Measurements from ENCODE around the gene DPH1. TPM values are rescaled to one million over a fixed set of nuclear protein-coding genes. Genes with fewer than 3 reads are reported as not detected.

The DPH1 gene
- total RNA-seq, 8 experiments from 2014 or later = 15.3 to 113 (median 29.0) TPM

GRCh38 chr17:2048805-2049204 lies 18.9 kb downstream of the DPH1 start:
- WGBS, 10 experiments = 0 to 20% methylated on average over 1 to 2 of the region's 9 CpGs; no CpG with 5 or more reads in 8 of the 10 experiments
- Histone ChIP-seq H3K27ac (no peak overlapping the region), H3K4me3 (peak overlapping the region; percentile 46 to 88 (median 51)), H3K4me1 (replicated peaks in 1 of 2) (peaks cover 7 to 8% of the 10 kb centered on the region in 2 donors)
- in situ Hi-C loops (cut with MboI; ENCODE audit: low pct_unique_long_range_greater_than_20kb in 2 of 9, low sequenced_read_pairs in 9 of 9, unreplicated experiment in 9 of 9) = loop anchor here in 6 of 9 experiments (25.0 kb wide), 2 partner anchors 137 to 337 kb away; partner anchors contain the start of genes TLCD2 (in 4 of the 6) and WDR81 (in 4 of the 6)
- no peak for ATAC-seq (replicated peaks in 6 of 8)

GRCh38 chr17:2049333-2050299 lies 19.7 kb downstream of the DPH1 start:
- Histone ChIP-seq H3K4me3 (peak overlapping the region; percentile 46 to 88 (median 51)), H3K4me1 (replicated peaks in 1 of 2) (peaks cover 7 to 10% of the 10 kb centered on the region in 2 donors), H3K27ac (peak overlapping the region; percentile 76 to 85)
- in situ Hi-C loops (cut with MboI; ENCODE audit: low pct_unique_long_range_greater_than_20kb in 2 of 9, low sequenced_read_pairs in 9 of 9, unreplicated experiment in 9 of 9) = loop anchor here in 8 of 9 experiments (10.0 to 25.0 kb wide), 4 partner anchors 137 to 337 kb away; partner anchors contain the start of genes TLCD2 (in 4 of the 8) and WDR81 (in 4 of the 8)
- ATAC-seq (replicated peaks in 6 of 8) = peak; percentile 44 to 71 (median 64)
- WGBS, 10 experiments = 0 to 20% (median 6%) methylated on average over 1 to 7 of the region's 104 CpGs; no CpG with 5 or more reads in 6 of the 10 experiments

DNA sequence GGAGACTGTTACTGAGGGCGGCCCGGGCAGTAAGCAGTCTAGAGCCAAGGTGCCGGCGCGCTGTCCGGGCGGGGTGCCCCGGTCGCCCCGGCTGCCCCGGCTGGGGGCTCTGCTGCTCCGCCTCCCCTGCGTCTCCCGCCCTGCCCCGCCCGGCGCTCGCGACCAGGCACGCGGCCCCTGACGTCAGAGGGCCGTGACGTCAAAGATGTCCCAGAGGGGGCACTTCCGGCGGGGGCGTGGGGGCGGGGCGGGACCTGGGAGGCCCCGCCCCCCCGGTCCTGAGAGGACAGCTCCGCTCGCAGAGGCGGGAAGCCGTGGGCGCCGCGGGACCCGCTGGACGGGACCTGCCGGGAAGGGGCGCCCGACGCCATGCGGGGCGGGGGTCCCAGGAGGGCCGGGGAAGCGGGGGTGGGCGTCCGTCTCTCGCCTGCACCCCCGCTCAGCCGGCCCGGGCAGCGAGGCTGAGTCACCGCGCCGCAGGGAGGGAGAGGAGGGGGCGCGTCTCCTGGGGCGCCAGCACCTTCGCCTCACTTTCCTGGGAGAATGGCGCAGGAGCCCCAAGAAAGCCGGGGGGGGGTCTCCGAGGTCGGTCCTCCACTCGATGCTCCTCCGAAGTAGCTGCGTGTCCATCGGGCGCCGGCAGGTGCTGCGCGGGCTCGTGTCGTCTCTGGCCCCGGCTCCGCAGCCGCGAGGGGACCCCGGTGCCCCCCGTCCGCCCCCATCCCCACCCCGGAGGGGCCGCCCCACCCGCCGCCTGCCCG lies 20.5 kb downstream of the DPH1 start:
- in situ Hi-C loops (cut with MboI; ENCODE audit: low pct_unique_long_range_greater_than_20kb in 2 of 9, low sequenced_read_pairs in 9 of 9, unreplicated experiment in 9 of 9) = loop anchor here in 5 of 9 experiments (10.0 to 25.0 kb wide), 2 partner anchors 187 to 194 kb away; no protein-coding TSS in a partner anchor
- WGBS, 10 experiments = no CpG with 5 or more reads among the region's 88 CpGs
- H3K27ac ChIP-seq = peak overlapping the region; percentile 76 to 85
- H3K4me1 ChIP-seq (replicated peaks in 1 of 2) = peaks cover 7 to 13% of the 10 kb centered on the region in 2 donors
- peak overlapping the region; percentile 46 to 88 (median 51) for H3K4me3 ChIP-seq
- ATAC-seq (replicated peaks in 6 of 8) = peak; percentile 4 to 58 (median 36)

DNA sequence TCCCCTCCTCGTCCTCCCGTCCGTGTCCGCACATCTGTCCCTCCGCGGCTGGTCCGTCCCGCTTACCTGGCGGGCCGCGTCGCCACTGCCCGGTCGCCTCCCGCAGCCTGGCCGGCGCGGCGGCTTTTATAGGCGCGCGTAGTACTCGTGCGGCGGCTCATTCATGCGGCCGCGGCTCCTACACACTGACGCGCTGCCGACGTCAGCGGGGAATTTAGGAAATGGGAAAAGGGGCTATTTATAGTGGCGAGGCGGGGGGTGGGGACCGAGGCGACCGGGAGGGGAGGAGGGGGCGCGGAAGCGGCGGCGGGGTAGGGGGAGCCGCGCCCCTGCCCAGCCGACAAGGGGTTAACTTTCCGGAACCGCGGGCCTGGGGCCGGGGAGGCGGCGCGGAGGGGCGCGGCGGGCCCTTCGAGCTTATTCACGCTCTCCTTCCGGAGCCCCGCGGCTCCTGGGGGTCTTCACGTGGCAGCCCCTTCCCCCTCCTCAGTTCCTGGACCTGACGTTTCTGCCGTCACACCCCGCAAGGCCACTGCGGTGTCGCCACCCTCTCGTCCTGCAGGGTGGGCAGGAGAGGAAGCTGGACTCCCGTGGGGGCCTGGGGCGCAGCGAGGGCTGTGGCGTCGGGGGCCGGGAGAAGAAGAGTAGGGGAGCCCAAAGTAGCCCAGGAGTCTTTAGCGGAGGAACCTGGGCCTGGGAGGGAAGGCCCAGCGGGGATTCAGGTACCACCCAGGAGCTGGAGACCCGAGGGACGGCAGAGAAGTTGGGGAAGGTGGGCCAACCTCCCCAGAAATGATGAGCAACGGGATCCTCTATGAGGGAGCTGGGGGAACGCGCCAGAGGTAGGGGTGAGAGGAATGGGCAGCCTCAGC lies 21.3 kb downstream of the DPH1 start:
- in situ Hi-C loops (cut with MboI; ENCODE audit: low pct_unique_long_range_greater_than_20kb in 2 of 9, low sequenced_read_pairs in 9 of 9, unreplicated experiment in 9 of 9) = loop anchor here in 5 of 9 experiments (10.0 to 25.0 kb wide), 2 partner anchors 186 to 194 kb away; no protein-coding TSS in a partner anchor
- peaks cover 7 to 15% of the 10 kb centered on the region in 2 donors for H3K4me1 ChIP-seq (replicated peaks in 1 of 2)
- peak overlapping the region; percentile 46 to 88 (median 51) for H3K4me3 ChIP-seq
- WGBS, 10 experiments = 0 to 36% (median 7%) methylated on average over 1 to 9 of the region's 81 CpGs; no CpG with 5 or more reads in 7 of the 10 experiments
- no peak overlapping the region for H3K27ac ChIP-seq
- no peak for ATAC-seq (replicated peaks in 6 of 8)

DNA sequence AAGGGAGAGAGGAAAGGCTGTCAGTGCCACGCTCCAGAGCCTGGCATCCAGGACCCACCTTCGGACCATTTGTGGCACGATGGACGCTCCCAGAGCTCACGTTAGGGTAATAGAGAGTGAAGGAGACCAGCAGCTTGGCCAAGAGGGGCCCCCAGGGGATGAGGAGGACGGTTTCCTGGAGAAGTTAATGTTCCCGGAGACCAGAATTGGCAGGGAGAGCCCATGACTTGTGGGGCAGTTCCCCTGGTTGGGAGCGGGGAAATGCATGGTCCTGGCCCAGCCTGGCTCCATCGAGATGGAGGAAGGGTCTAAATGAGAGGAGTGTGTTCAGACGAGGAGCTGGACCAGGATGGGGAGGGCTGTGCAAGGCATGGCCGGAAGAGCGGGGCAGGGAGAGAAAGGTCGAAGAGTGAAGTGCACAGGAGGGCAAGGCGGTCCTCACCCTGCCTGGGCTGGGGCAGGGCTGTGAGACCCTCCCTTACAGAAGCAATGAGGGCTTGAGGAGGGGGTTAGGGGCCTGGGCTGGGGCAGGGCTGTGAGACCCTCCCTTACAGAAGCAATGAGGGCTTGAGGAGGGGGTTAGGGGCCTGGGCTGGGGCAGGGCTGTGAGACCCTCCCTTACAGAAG lies 22.1 kb downstream of the DPH1 start:
- WGBS, 10 experiments = 35 to 100% (median 54%) methylated on average over 1 to 6 of the region's 14 CpGs; no CpG with 5 or more reads in 4 of the 10 experiments
- H3K4me1 ChIP-seq (replicated peaks in 1 of 2) = peaks cover 7 to 15% of the 10 kb centered on the region in 2 donors
- H3K27ac ChIP-seq = no peak overlapping the region
- in situ Hi-C loops (cut with MboI; ENCODE audit: low pct_unique_long_range_greater_than_20kb in 2 of 9, low sequenced_read_pairs in 9 of 9, unreplicated experiment in 9 of 9) = loop anchor here in 5 of 9 experiments (10.0 to 25.0 kb wide), 2 partner anchors 185 to 193 kb away; no protein-coding TSS in a partner anchor
- ATAC-seq (replicated peaks in 6 of 8) = no peak
- no peak overlapping the region for H3K4me3 ChIP-seq

DNA sequence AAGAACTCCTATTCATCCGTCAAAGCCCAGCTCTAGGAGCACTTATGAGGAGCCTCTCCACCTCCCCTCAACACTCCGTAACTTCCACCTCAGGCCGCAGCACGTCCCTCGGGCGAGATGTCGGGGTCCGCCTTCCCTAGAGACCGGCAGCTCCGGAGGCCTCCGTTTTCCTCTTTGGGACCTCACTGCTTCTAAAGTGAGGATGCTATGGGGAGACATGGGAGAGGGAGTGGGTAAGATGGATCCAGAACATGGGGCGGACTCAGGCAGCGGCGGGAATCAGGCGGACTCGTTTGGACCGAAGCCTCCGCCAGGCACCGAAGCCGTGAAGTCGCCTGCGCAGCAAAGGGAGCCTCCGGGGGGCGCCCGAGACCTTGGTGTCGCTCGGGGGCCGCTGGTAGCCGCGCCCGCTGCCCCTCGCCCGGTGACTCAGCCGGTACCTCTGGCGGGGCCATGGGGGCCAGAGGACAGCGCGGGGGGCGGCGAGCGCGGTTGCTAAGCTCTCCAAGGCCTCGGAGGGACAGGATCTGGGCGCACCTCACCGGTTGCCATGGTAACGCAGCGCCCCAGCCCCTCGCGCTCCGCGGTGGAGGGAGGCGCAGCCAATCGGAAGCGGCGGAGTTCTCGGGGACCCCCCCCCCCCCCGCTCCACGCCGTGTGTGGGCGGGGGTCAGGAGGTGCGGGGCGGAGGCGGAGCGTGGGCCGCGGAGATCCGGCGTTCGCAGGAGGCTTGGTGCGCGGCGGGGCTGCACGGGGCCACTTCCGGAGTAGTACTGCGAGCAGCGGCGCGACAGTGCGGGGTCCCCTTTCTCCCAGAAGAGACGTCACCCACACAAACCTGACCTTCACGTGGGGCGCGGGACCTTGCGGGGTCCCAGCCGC lies 23.7 kb downstream of the DPH1 start:
- Histone ChIP-seq H3K4me3 (peak overlapping the region; percentile 28 to 42 (median 32)), H3K4me1 (replicated peaks in 1 of 2) (peaks cover 5 to 13% of the 10 kb centered on the region in 2 donors), H3K27ac (no peak overlapping the region)
- ATAC-seq (replicated peaks in 6 of 8) = peak; percentile 1 to 55 (median 39)
- 0 to 60% (median 20%) methylated on average over 1 of the region's 84 CpGs; no CpG with 5 or more reads in 7 of the 10 experiments for WGBS, 10 experiments
- in situ Hi-C loops (cut with MboI; ENCODE audit: low pct_unique_long_range_greater_than_20kb in 2 of 9, low sequenced_read_pairs in 9 of 9, unreplicated experiment in 9 of 9) = loop anchor here in 5 of 9 experiments (10.0 to 25.0 kb wide), 2 partner anchors 184 to 191 kb away; no protein-coding TSS in a partner anchor

DNA sequence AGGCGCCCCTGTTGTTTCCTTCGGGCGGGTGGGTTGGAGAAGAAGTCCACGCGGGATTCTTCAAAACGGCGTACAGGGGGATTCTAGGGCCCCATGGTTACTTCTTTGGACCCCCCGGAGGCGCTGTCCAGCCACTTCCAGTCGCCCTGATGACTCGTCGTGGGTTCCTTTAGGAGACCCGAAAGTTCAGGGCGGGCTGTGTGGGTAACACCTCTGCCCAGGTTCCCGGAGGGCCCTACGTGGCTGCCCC lies 24.2 kb downstream of the DPH1 start:
- WGBS, 10 experiments = 0 to 10% methylated on average over 2 to 4 of the region's 16 CpGs; no CpG with 5 or more reads in 8 of the 10 experiments
- in situ Hi-C loops (cut with MboI; ENCODE audit: low pct_unique_long_range_greater_than_20kb in 2 of 9, low sequenced_read_pairs in 9 of 9, unreplicated experiment in 9 of 9) = loop anchor here in 5 of 9 experiments (10.0 to 25.0 kb wide), 2 partner anchors 183 to 191 kb away; no protein-coding TSS in a partner anchor
- no peak overlapping the region for H3K27ac ChIP-seq

DNA sequence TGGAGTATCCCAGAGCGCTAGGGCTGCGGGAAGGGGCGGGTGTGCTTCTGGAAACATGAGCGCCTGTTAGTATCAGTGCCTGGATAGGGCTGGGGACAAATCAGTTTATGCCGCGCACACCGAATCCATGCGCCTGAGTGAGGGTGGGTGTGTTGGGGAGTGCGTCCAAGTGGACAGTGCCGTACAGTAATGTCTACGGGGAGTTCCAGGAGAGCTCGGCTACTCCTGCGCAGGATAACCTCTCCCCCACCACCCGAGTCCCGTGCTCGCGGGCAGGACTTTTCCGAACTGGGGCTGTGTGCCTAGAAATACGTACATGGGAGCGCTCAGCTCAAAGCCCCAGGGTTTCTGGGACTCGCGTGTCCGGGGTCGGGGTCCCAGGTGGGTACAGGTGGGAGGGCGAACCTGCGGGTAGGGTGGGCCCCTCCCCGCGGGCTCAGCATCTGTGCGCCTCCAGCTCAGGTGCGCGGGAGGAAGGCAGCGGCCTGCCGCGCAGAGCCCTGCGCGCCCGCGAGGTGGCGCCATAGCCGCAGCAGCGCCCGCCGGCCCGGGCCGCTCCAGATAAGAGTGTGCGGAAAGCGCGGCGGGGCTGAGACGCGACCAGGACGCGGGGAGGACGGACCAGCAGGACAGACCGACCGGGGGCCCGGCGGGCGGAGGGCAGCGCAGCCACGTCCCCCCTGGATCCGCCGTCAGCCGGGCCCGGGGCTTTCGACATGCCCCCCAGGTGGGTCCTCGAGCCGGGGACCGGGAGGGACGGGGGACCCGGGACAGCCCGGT lies 24.7 kb downstream of the DPH1 start, which contains the start of gene HIC1:
HIC1 (plus strand) TSS at position 592 of the 780 bp plus-strand sequence. CDS start 1,588 bp downstream, outside the sequence.
- Histone ChIP-seq H3K4me1 (replicated peaks in 1 of 2) (peaks cover 0 to 7% of the 10 kb centered on the region in 2 donors), H3K27ac (no peak within 1 kb of the TSS), H3K4me3 (peak within 1 kb of the TSS; percentile 28 to 42 (median 32))
- in situ Hi-C loops (cut with MboI; ENCODE audit: low pct_unique_long_range_greater_than_20kb in 2 of 9, low sequenced_read_pairs in 9 of 9, unreplicated experiment in 9 of 9) = loop anchor here in 5 of 9 experiments (10.0 to 25.0 kb wide), 2 partner anchors 183 to 190 kb away; no protein-coding TSS in a partner anchor
- 0 to 28% (median 0%) methylated on average over 4 to 20 of the region's 72 CpGs; no CpG with 5 or more reads in 5 of the 10 experiments for WGBS, 10 experiments
- peak; percentile 23 to 58 (median 32) for ATAC-seq (replicated peaks in 6 of 8)

More for the DNA sequence above, 24.2 kb downstream of the DPH1 start:
- peaks cover 0 to 8% of the 10 kb centered on the region in 2 donors for H3K4me1 ChIP-seq (replicated peaks in 1 of 2)
- ATAC-seq (replicated peaks in 6 of 8) = no peak
- peak overlapping the region; percentile 28 to 42 (median 32) for H3K4me3 ChIP-seq

DNA sequence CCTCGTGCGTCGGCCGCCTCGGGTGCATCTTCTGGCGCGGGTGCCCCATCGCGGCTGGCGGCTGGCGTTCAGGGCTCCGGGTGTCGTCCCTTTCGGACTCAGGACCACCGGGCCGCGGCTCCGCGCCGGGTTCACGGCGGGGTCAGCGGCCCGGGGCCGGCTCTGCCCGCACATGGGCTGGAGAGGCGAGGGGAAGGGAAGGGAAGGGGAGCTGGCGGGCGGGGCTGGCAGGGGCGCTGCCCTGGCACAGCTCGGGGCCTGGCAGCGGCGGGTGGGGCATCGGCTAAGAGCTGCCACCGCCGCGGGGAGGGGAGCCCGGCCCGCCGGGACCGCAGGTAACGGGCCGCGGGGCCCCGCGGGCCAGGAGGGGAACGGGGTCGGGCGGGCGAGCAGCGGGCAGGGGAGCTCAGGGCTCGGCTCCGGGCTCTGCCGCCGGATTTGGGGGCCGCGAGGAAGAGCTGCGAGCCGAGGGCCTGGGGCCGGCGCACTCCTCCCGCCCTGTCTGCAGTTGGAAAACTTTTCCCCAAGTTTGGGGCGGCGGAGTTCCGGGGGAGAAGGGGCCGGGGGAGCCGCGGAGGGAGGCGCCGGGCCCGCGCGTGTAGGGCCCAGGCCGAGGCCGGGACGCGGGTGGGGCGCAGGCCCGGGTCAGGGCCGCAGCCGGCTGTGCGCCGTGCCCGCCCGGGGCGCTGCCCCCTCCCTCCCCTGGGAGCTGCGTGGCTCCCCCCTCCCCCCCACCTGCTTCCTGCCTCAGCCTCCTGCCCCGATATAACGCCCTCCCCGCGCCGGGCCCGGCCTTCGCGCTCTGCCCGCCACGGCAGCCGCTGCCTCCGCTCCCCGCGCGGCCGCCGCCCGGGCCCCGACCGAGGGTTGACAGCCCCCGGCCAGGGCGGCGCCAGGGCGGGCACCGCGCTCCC lies 25.6 kb downstream of the DPH1 start:
- Histone ChIP-seq H3K4me3 (peak overlapping the region; percentile 21 to 42 (median 32)), H3K4me1 (replicated peaks in 1 of 2) (peaks cover 0 to 7% of the 10 kb centered on the region in 2 donors), H3K27ac (no peak overlapping the region)
- WGBS, 10 experiments = 20% methylated on average over 1 of the region's 113 CpGs; no CpG with 5 or more reads in 9 of the 10 experiments
- in situ Hi-C loops (cut with MboI; ENCODE audit: low pct_unique_long_range_greater_than_20kb in 2 of 9, low sequenced_read_pairs in 9 of 9, unreplicated experiment in 9 of 9) = loop anchor here in 5 of 9 experiments (10.0 to 25.0 kb wide), 2 partner anchors 182 to 189 kb away; no protein-coding TSS in a partner anchor
- peak in 5 of 8 experiments; percentile 0 to 17 (median 2) for ATAC-seq (replicated peaks in 6 of 8)
